GM18499 (cell line): ENCODE measurements around the gene ILK.

Source experiments
- ATAC-seq: cut with Tn5 transposase; IDR thresholded peaks from one replicate; pipeline ENCODE4 v1.9.1; 2021; ENCODE audit warnings: moderate number of reproducible peaks; ENCODE audit not compliant: insufficient read depth, unreplicated experiment

The ILK gene

GRCh38 chr11:6653097-6653496, 49.5 kb downstream of the ILK start:
- ATAC-seq: no peak

DNA sequence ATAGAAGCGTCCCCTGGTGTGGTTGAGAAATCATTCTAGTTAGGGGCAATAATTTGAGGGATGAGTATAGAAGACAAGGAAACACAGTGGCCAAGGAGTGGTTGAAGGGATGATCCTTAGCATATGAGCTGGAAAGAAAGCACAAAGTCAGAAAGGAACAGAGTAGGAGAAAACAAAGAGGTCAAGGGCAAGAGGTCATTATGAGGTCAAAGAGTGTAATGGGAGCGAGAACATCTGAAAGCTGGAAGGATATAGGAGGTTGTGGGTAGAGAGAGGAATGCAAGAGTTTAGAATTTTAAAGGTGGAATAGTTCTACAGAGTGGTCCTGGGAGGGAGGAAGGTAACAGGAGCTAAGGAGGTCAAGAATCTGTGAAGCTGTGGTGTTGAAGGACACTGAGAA, 50.1 kb downstream of the ILK start:
- no peak for ATAC-seq

DNA sequence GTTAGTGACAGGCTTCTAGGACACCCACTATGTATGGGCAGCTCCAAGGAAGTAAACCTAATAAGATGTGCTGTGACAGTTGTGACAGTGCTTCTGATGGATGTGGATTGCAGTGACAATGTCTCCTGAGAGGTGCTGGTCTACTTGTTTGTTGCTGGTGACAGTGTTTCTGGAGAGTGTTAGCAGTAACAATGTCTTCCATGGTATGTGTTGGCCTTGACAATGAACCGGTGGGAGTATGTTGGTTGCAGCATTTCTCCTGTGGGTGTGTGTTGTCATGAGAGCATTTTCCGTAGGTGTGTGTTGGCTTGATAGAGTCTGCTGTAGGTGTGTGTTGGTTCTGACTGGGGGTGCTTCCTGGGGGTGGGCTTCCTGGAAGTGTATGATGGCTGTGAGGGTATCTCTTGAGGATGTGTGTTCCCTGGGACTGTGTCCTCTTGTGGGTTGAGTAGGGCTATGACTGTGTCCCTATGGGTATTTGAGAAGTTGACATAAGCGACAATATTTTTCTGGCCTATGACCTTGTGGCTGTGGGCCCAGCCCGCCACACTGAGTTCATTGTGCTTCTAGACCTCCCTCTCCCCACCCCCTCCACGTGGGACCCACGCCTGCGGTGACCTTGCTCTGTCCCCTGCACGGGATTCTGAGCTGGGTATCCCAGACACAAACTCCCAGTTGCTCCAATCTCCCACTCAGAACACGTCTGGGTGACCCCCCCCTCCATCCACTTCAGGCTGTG, 50.9 kb downstream of the ILK start:
- no peak for ATAC-seq

DNA sequence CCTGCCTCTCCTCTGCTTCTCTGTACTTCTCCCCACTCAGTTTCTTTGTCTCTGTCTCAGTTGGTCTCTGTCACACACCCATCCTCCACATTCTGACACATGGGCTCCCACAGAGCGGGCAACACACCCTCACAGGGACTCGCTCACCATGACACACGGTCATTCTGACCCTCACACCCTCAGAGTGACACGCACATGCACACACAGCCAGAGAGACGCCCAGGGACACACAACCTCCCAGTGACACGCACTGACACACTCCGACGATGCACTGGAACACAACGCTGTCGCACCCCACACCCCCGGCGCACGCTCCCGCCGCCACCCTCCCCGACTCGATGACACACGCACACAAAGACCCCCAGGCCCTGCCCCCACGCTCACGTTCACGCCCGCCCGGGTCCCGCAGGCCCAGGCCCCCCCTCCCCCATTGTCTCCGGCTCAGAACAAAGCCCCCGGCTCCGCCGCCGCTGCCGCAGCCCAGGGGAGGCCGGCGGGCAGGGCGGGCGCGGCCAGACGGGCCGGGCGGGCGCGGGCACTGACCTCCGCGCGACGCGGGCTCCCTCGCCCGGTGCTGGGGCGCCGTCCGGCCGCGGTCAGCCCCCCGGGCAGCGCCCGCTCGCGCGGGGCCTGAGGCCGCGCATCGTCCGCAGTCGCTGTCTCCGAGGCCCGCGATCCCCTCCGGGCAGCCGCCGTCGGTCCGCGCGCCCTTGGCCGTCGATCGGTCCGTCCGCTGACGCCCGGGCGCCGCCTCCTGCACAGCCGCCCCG, 51.6 kb downstream of the ILK start:
- ATAC-seq: no peak

DNA sequence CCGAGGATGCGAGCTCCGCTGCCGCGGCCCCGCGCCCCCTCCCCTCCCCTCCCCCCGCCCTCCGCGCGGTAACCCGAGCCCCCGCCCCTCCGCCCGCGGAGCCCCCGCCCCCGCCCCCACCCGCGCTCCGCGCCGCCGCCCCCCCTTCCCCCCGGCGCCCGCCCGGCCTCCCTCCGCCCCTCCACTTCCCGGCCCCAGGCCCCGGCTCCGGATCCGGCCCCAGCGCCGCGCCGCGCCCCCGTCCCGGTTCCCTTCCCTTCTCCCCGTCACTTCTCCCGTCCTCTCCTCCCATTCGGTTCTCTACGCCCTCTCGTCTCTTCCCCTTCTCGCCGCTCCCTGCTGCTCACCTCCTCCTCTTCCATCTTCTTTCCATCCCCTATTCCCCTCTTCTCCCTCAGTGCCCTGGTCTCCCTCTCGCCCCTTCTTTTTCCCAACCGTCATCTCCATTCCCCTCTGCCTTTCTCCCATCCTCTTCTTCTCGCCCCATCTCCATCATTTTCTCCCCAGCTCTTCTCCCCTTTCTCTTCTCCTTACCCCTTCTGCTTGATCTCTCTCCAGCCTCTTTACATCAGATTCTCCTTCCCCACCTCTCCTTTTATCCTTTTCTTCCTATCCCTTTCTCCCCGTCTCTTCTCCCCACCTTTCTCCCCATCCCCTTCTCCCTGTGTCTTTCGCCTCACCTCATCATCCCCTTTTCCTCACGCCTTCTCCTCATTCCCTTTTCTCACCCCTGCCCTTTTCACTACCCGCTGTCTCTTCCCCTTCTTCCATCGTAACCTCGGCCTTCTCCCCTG, 52.4 kb downstream of the ILK start, which contains the start of gene DCHS1:
TSS of gene DCHS1 (minus strand) at position 20 of the 794 bp plus-strand sequence. CDS start 14,196 bp downstream, outside the sequence.
- ATAC-seq: no peak

DNA sequence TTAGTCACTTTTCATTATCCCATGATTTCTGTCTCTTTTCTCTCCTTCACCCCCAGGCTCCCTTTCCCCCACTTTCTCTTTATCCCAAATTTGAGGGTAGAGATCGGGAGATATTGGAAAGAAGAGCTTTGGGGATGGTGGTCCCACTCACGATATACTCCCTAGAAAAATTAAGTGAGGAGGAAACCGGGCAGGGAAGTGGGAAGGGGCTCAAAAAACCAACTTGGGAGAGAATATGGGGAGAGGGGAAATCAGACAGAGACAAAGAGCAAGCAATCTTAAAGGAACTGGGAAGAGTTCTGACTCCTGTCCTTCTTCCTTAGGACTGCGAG, 53.0 kb downstream of the ILK start:
- ATAC-seq: no peak

GRCh38 chr11:6656936-6657335, 53.4 kb downstream of the ILK start:
- ATAC-seq: no peak

GRCh38 chr11:6657346-6657745, 53.8 kb downstream of the ILK start:
- ATAC-seq: no peak

DNA sequence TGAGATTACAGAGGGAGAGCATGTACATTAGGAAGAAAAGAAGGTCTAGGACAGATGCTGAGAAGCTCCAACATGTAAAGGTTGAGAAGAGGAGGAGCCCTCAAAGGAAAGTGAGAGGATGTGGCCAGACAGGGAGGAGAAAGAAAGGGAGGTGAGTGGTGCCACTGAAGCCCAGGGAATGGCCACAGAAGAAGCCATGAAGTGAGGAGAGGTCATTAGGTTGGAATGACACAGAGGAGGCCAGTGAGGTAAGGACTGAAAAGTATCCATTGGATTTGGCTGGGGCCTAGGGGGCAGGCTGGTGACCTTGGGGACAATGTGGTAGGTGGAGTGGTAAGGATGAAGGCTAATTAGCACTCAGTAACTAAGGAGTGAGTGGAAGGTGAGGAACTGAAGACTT, 55.1 kb downstream of the ILK start:
- no peak for ATAC-seq
